Measurements from ENCODE around the gene KIF16B. TPM values are rescaled to one million over a fixed set of nuclear protein-coding genes. Genes with fewer than 3 reads are reported as not detected.

KIF16B gene
- total RNA-seq, 1 experiment from 2014 or later: 4.6 TPM

DNA sequence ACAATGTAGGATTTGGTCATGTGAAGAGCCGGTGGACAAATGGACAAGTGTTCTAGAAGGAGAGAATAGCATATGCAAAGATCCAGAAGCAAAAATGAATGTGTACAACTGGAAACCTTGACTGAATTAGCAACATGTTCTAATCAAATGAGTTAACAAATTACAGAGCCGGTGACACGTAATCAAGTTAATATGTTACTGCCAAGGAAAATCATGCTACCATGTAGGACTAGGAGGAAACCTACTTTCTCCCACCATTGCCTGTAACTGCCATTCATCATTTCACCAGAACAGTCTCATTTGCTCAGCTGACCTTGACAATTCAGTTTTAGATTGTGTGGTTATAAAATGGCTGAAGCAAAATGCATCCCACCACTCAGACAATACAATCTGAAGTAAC is 179.4 kb downstream of the KIF16B start:
- H3K27ac ChIP-seq (ENCODE audit: low read depth, low read length, poor library complexity, severe bottlenecking): no peak overlapping the region
- intact Hi-C loops (cut with micrococcal nuclease; ENCODE audit: unreplicated experiment): no loop called here
- H3K27me3 ChIP-seq (replicated peaks; ENCODE audit: insufficient read depth, low read depth, low read length, poor library complexity): no peaks in the 10 kb centered on the region
- no peak overlapping the region for H3K4me3 ChIP-seq (ENCODE audit: low read depth, low read length, poor library complexity, severe bottlenecking)
- no peaks in the 10 kb centered on the region for H3K9me3 ChIP-seq (ENCODE audit: low read depth, low read length, poor library complexity, severe bottlenecking)
- DNase-seq (ENCODE audit: low spot score): no peak
- POLR2A ChIA-PET (ENCODE audit: low non-redundant PET): no interaction called here
- TF ChIP-seq, protein P1, sequence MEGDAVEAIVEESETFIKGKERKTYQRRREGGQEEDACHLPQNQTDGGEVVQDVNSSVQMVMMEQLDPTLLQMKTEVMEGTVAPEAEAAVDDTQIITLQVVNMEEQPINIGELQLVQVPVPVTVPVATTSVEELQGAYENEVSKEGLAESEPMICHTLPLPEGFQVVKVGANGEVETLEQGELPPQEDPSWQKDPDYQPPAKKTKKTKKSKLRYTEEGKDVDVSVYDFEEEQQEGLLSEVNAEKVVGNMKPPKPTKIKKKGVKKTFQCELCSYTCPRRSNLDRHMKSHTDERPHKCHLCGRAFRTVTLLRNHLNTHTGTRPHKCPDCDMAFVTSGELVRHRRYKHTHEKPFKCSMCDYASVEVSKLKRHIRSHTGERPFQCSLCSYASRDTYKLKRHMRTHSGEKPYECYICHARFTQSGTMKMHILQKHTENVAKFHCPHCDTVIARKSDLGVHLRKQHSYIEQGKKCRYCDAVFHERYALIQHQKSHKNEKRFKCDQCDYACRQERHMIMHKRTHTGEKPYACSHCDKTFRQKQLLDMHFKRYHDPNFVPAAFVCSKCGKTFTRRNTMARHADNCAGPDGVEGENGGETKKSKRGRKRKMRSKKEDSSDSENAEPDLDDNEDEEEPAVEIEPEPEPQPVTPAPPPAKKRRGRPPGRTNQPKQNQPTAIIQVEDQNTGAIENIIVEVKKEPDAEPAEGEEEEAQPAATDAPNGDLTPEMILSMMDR (conservative IDR thresholded peaks at IDR 0.05; ENCODE audit: low read depth, low read length): no peak
- TF ChIP-seq EZH2 (IDR thresholded peaks at IDR 0.05; ENCODE audit: borderline replicate concordance, low read depth, low read length, poor library complexity, severe bottlenecking): no peak
- H3K36me3 ChIP-seq (ENCODE audit: insufficient read depth, low read length, poor library complexity, severe bottlenecking): no peaks in the 10 kb centered on the region
- CTCF ChIA-PET: no interaction called here
- H3K4me1 ChIP-seq (ENCODE audit: insufficient read depth, low read length, poor library complexity, severe bottlenecking): no peaks in the 10 kb centered on the region
- no TSS peak for BruUV-seq (replicated peaks)

DNA sequence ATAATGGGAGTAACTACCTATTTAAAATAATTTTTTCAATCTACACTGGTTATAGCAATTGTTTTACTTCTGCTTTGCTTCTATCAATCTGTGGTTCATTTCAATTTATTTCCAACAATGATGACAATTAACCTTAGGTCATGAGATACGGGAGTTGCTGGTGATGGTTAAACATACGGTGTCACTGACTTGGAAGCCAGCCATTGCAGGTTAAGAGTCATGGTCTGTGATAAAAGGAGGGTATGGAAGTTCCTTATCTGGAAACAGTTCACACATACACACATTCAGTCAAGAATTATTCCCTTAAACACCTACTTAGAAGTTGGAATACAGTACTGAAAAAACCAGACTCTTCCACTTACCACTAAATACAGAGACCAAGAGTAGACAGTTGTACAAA is 180.0 kb downstream of the KIF16B start:
- POLR2A ChIA-PET (ENCODE audit: low non-redundant PET): no interaction called here
- Histone ChIP-seq H3K9me3 (ENCODE audit: low read depth, low read length, poor library complexity, severe bottlenecking) (no peaks in the 10 kb centered on the region), H3K27me3 (replicated peaks; ENCODE audit: insufficient read depth, low read depth, low read length, poor library complexity) (no peaks in the 10 kb centered on the region), H3K4me1 (ENCODE audit: insufficient read depth, low read length, poor library complexity, severe bottlenecking) (no peaks in the 10 kb centered on the region), H3K4me3 (ENCODE audit: low read depth, low read length, poor library complexity, severe bottlenecking) (no peak overlapping the region), H3K36me3 (ENCODE audit: insufficient read depth, low read length, poor library complexity, severe bottlenecking) (no peaks in the 10 kb centered on the region), H3K27ac (ENCODE audit: low read depth, low read length, poor library complexity, severe bottlenecking) (no peak overlapping the region)
- intact Hi-C loops (cut with micrococcal nuclease; ENCODE audit: unreplicated experiment): no loop called here
- CTCF ChIA-PET: no interaction called here
- no TSS peak for BruUV-seq (replicated peaks)
- DNase-seq (ENCODE audit: low spot score): no peak
- TF ChIP-seq EZH2 (IDR thresholded peaks at IDR 0.05; ENCODE audit: borderline replicate concordance, low read depth, low read length, poor library complexity, severe bottlenecking): no peak
- TF ChIP-seq, protein P1 (conservative IDR thresholded peaks at IDR 0.05; ENCODE audit: low read depth, low read length): no peak

DNA sequence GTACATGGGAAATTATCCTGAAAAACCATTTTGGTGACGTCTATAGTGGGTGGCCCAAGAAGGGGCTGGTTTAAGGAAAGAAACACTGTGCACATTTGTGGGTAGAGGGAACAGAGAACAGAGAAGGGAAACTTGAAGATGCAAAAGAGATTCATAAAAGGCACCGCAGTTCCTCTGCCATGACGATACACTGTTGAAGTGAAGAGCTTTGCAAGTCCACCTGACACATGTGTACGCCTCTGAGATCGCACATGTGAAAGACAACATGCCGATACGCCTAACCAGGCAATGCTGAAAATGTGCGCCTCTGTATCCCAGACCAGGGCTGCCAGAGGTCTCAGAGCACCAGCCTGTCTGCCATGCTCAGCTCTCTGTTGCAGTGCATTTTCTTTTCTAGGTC is 180.9 kb downstream of the KIF16B start:
- no peaks in the 10 kb centered on the region for H3K4me1 ChIP-seq (ENCODE audit: insufficient read depth, low read length, poor library complexity, severe bottlenecking)
- BruUV-seq (replicated peaks): no TSS peak
- DNase-seq (ENCODE audit: low spot score): no peak
- POLR2A ChIA-PET (ENCODE audit: low non-redundant PET): no interaction called here
- H3K9me3 ChIP-seq (ENCODE audit: low read depth, low read length, poor library complexity, severe bottlenecking): no peaks in the 10 kb centered on the region
- no peak overlapping the region for H3K27ac ChIP-seq (ENCODE audit: low read depth, low read length, poor library complexity, severe bottlenecking)
- H3K36me3 ChIP-seq (ENCODE audit: insufficient read depth, low read length, poor library complexity, severe bottlenecking): no peaks in the 10 kb centered on the region
- no peaks in the 10 kb centered on the region for H3K27me3 ChIP-seq (replicated peaks; ENCODE audit: insufficient read depth, low read depth, low read length, poor library complexity)
- no peak overlapping the region for H3K4me3 ChIP-seq (ENCODE audit: low read depth, low read length, poor library complexity, severe bottlenecking)
- no peak for TF ChIP-seq EZH2 (IDR thresholded peaks at IDR 0.05; ENCODE audit: borderline replicate concordance, low read depth, low read length, poor library complexity, severe bottlenecking)
- TF ChIP-seq, protein P1 (conservative IDR thresholded peaks at IDR 0.05; ENCODE audit: low read depth, low read length): no peak
- CTCF ChIA-PET: no interaction called here
- intact Hi-C loops (cut with micrococcal nuclease; ENCODE audit: unreplicated experiment): no loop called here
